Epidermal melanocyte (primary cell): ENCODE measurements around the gene ANKRD29.
"Not testable (repeated sequence)": the region's sequence is repeated elsewhere in the genome, so short reads cannot be mapped to it uniquely, and the experiment has no call there.

Experiments
- DNase-seq: peaks from one replicate; pipeline ENCODE4 v3.0.0; 2011; ENCODE audit warnings: low spot score; ENCODE audit not compliant: insufficient read length

Gene ANKRD29

DNA sequence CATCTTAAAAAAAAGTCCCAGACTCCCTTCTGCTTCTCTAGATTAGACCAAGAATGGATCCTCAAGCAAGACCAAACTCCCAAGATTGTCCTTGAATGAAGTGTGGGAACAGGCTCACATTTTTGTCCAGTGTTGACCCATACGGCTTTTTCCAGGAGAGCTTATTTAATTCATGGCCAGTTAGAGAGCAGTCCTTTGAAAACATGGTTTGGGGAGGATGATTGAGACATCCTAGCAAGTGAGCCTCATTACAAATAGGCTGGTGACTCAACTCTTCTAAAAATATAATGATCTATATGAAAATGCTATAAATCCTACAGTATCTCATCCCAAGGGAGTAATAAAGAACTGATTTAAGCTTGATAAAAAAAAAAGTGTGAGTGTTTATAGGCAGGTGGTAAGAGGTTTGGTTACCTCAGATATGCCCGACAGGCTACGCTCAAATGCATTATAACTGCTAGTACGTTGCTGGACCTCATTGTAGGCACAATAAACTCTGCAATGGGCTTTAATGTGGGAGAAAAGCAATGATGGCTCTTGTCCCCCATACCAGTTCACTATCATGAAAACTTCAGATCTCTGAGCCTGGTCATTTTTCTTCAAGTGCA, 17.0 kb downstream of the ANKRD29 start:
- DNase-seq = no peak

GRCh38 chr18:23643815-23644490, 18.8 kb downstream of the ANKRD29 start:
- DNase-seq = no peak

- DNase-seq = no peak
Observed at GRCh38 chr18:23641937-23642666, 20.6 kb downstream of the ANKRD29 start.

DNA sequence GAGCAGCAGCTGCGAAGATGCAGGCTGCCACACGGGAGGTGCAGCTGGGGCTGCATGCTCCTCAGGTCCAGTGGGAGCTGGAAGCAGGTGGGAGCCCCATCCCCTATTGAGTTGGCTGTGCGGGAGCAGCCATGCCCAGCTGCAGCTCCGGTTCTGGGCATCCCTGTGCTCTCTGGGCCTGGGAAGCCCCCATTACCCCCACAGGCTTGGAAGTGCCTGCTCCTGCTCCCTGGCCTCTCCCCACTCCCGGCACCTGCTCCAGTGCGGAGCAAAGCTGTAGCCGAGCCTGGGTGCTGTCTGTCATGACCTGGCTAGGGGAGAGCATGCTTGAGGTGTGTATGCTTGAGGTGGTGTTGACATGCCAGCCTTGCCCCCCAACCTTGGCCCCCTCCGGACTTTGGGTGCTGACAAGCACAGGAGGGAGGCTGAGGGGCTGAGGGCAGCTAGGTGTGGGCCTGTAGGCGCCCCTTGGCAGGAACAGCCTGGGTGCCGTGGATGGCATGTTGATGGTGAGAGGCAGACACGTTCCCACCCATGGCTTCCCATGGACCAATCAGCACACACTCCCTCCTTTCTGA, 21.5 kb downstream of the ANKRD29 start:
- DNase-seq = no peak

DNA sequence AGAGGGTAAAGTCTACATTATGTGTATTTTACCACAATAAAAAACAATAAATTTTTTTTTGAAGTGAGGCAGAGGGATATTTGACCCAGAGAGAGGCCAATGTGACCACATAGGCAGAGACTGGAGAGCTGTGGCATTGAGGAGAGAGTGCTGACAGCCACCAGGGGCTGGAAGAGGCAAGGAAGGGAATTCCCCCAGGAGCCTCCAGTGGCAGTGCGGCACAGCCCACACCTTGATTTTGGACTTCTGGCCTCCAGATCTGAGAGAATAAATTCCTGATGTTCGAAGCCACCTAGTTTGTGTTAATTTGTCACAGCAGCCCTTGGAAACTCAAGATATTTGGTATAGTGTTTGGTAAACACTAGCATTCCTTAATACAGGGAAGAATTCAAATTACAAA, 22.7 kb downstream of the ANKRD29 start:
- no peak for DNase-seq

DNA sequence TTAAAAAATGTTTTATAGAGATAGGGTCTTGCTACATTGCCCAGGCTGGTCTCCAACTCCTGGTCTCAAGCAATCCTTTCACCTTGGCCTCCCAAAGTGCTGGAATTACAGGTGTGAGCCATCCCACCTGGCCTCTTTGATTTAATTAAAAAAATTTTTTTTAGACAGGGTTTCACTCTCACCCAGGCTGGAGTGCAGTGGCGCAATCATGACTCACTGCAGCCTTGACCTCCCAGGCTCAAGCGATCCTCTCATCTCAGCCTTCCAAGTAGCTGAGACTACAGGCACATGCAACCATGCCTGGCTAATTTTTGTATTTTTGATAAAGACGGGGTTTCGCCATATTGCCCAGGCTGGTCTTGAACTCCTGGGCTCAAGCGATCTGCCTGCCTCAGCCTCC, 26.3 kb downstream of the ANKRD29 start:
- not testable (repeated sequence) for DNase-seq

DNA sequence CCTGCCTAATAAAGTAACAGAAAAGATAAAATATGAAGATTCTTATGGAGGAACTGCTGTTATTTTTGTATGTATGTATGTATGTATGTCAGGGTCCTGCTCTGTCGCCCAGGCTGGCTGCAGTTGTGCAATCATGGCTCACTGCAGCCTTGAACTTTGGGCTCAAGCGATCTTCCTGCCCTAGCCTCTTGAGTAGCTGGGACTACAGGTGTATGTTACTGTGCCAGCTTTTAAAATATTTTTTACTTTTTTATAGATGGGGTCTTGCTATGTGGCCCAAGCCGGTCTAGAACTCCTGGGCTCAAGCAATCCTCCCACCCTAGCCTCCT, 26.7 kb downstream of the ANKRD29 start:
- no peak for DNase-seq

GRCh38 chr18:23635283-23636070, 27.2 kb downstream of the ANKRD29 start:
- no peak for DNase-seq

- no peak for DNase-seq
Observed at GRCh38 chr18:23634692-23635091, 28.0 kb downstream of the ANKRD29 start.

DNA sequence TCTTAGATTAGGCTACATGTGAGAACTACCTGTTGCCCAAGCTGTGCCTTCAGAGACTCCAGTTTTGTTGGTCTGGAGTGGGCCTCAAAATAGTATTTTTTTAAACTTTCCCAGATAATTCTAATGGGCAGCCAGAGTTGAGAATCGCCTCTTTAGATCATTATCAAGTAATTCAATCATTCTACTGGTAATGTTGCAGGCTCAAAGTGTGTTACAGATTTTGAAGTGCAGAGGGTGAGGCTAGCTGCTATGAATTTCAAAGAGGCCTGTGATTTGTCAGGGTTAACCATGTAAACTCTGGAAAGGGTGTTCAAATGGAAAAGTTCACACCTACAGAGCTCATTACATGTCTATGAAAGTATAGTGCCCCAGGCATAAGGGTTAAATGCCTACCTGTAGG, 30.1 kb downstream of the ANKRD29 start:
- no peak for DNase-seq

- no peak for DNase-seq
Observed at GRCh38 chr18:23631746-23632145, 31.0 kb downstream of the ANKRD29 start.

- DNase-seq = no peak
Observed at GRCh38 chr18:23631312-23631711, 31.4 kb downstream of the ANKRD29 start.

- no peak for DNase-seq
Observed at GRCh38 chr18:23629444-23629946, 33.2 kb downstream of the ANKRD29 start.

DNA sequence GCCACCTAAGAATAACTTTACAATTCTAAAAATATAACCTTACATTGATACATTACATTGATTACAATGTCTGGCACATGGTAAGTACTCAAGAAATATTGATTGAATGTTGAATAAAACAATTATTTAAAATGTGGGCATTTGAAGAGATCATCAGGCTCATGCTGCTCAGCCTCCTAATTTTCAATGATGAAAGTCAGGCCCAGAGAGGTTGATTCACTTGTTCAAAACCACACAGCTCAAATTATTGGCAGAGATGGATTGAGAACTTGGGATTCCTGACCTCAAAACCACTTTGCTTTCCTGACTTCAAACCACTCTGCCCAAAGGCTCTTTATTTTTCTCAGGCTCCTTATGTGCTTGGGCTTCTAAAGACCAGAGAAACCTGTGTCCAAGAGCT, 34.7 kb downstream of the ANKRD29 start:
- no peak for DNase-seq

DNA sequence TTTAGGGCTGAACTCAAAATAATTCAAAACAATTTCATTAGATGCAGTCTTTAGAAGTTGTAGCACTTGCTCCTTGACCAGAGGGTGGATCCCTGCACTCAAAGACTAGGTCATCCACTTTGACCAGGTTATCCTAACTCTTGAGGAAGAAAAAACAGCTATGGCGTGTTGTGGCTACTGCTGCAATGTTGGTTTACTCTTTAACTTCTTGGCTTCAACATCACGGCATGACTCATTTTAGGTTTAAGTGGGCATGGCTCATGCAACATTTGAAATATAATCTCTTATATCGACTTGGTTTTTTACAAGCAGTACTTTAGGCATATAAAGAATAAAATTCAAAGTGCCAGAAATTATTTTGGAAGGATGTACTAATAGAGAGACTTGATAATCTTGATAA, 35.4 kb downstream of the ANKRD29 start:
- no peak for DNase-seq

DNA sequence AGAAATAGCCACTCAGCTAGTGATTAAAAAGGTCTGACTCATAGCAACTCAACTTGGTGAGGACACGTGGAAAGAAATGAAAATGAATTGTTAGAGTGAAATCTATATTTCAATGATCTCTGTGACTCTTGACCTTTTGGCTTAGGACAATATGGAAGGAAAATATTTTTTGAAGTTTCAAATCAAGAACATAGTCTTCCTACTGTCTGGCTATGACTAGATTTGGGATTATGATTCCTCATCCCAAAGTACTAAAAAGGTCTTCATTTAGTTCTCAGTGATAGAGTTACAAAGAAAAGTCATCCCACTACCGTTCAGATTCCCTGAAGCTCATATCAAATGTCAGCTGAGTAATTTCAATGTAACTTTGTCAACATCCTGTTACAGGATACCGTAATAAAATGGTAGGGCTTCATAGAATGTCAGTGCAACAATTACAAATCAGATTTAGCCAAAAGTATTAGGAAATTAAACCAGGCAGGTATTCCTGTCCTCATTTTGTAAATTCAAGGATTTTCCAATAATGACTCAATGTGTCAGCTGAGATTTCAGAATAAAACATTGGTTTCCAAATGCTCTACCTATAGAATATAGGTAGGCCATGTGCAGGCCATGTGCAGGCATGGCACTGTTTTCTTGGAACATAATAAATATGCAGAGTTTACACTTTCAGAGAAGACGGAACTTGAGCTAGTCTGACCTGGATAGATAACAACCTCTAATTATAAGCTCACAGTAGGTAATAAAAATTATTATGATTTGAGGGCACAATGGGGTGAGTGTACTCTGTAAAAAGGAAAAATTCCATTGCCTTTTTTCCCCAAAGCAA, 36.0 kb downstream of the ANKRD29 start:
- no peak for DNase-seq

GRCh38 chr18:23623040-23623439, 39.7 kb downstream of the ANKRD29 start:
- no peak for DNase-seq

GRCh38 chr18:23619388-23619881, 43.3 kb downstream of the ANKRD29 start:
- DNase-seq = no peak

DNA sequence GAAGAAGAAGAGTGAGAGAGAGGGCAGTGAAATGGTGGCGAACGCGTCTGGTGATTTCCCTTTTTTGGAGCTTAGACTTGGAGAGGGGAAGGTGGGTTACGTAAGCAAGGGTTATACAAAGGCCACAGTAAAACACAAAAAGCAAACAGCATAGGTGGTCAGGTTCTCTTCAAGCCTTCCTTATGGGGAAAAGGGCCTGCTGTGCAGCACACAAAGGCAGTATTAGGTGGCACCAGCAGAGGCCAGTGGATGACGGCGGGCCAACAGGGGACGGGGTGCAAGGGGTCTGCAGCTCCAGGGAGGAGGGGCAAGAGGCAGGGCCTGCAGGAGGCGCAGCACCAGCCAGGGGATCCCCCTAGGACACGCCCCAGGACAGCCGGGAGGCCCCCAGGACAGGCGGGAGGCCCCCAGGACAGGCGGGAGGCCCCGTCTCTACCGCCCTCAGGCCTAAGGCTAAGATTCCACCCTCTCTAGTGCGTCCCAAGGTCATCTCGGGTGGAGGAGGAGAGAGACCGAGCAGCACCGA, 43.8 kb downstream of the ANKRD29 start:
- no peak for DNase-seq

- DNase-seq = no peak
Observed at GRCh38 chr18:23617412-23618014, 45.2 kb downstream of the ANKRD29 start.
